GM12865 (cell line): ENCODE measurements around the gene NT5C1B.
"Not testable (repeated sequence)": the region's sequence is repeated elsewhere in the genome, so short reads cannot be mapped to it uniquely, and the experiment has no call there.

ENCODE experiments used
- DNase-seq: peaks from one replicate; pipeline ENCODE4 v3.0.0; 2010; ENCODE audit warnings: low read depth
- H3K4me3 ChIP-seq: 2 replicates; pipeline ENCODE4 v1.5.1; 2011; ENCODE audit warnings: mild to moderate bottlenecking, low read depth, low read length, control low read depth
- CTCF ChIP-seq: IDR thresholded peaks from 2 replicates; pipeline ENCODE4 v1.5.1; 2011; ENCODE audit warnings: low read length, control low read depth, low read depth, inconsistent platforms; ENCODE audit not compliant: insufficient read depth; ENCODE audit errors: missing control alignments

Gene NT5C1B

GRCh38 chr2:18589354-18589753, at the start of gene NT5C1B:
NT5C1B (minus strand) TSS chr2:18589569; CDS start chr2:18589468, 101 bp downstream.
- no peak within 1 kb of the TSS for H3K4me3 ChIP-seq
- TF ChIP-seq CTCF = no peak
- no peak for DNase-seq

GRCh38 chr2:18637196-18637595, 47.8 kb upstream of the NT5C1B start:
- TF ChIP-seq CTCF = no peak
- H3K4me3 ChIP-seq = no peak overlapping the region
- DNase-seq = no peak

GRCh38 chr2:18632699-18633098, 43.3 kb upstream of the NT5C1B start:
- not testable (repeated sequence) for H3K4me3 ChIP-seq, DNase-seq

GRCh38 chr2:18630941-18631340, 41.6 kb upstream of the NT5C1B start:
- TF ChIP-seq CTCF = no peak
- no peak for DNase-seq
- no peak overlapping the region for H3K4me3 ChIP-seq

- no peak overlapping the region for H3K4me3 ChIP-seq
- no peak for TF ChIP-seq CTCF
- DNase-seq = no peak
Observed at GRCh38 chr2:18630541-18630940, 41.2 kb upstream of the NT5C1B start.

GRCh38 chr2:18630101-18630500, 40.7 kb upstream of the NT5C1B start:
- no peak overlapping the region for H3K4me3 ChIP-seq
- DNase-seq = no peak
- TF ChIP-seq CTCF = no peak

GRCh38 chr2:18626958-18627650, 37.7 kb upstream of the NT5C1B start:
- H3K4me3 ChIP-seq = no peak overlapping the region
- DNase-seq = no peak

More at GRCh38 chr2:18626958-18627650, 37.7 kb upstream of the NT5C1B start:
- TF ChIP-seq CTCF = no peak
